Gastrocnemius medialis (tissue), 4 donors: ENCODE data around the gene ARHGEF11. TPM values are rescaled to one million over a fixed set of nuclear protein-coding genes. Genes with fewer than 3 reads are reported as not detected.

Experiments
- ATAC-seq, 2 donors: fragments of 150-250 bp; one replicate each; pipeline ENCODE4 v1.9.1; 2016
- DNase-seq, 2 donors: peaks; one replicate each; pipeline ENCODE4 v3.0.0-alpha.2; 2019
- H3K27ac ChIP-seq, 4 donors: fragments of 200-600 bp; sonication (generic); 1 replicate in 1 of 4; 2 replicates in 3 of 4; pipeline ENCODE4 v1.5.1; 2016 to 2018; ENCODE audit warnings: mild to moderate bottlenecking in 2 of 4, moderate library complexity in 1 of 4
- H3K27me3 ChIP-seq, 3 donors: fragments of 200-600 bp; sonication (generic) in 2 of 3; 1 replicate in 1 of 3; 2 replicates in 2 of 3; pipeline versions ENCODE4 v1.5.1 to v1.6.0; 2016 to 2019; ENCODE audit warnings: mild to moderate bottlenecking in 1 of 3, moderate library complexity in 1 of 3
- H3K36me3 ChIP-seq, 2 donors: fragments of 200-600 bp; sonication (generic) in 1 of 2; one replicate each; pipeline ENCODE4 v1.5.1; 2017 to 2018
- H3K4me1 ChIP-seq, 2 donors: fragments of 200-600 bp; sonication (generic) in 1 of 2; one replicate each; pipeline ENCODE4 v1.5.1; 2016 to 2017; ENCODE audit warnings: mild to moderate bottlenecking in 2 of 2
- H3K4me3 ChIP-seq, 4 donors: fragments of 200-600 bp; sonication (generic) in 3 of 4; 1 replicate in 1 of 4; 2 replicates in 3 of 4; pipeline ENCODE4 v1.5.1; 2016 to 2019; ENCODE audit warnings: mild to moderate bottlenecking in 2 of 4
- H3K9me3 ChIP-seq, 3 donors: fragments of 200-600 bp; sonication (generic) in 2 of 3; 1 replicate in 1 of 3; 2 replicates in 2 of 3; pipeline ENCODE4 v1.5.1; 2016 to 2019
- POLR2A ChIP-seq, 2 donors: fragments of 450-650 bp; IDR thresholded peaks; one replicate each; pipeline ENCODE4 v1.6.1; 2017; ENCODE audit warnings: antibody characterized with exemption in 2 of 2, mild to moderate bottlenecking in 2 of 2, moderate library complexity in 2 of 2
- in situ Hi-C, 4 donors: fragments of 200-750 bp; cut with MboI; loops; one replicate each; pipeline versions ENCODE4 v1.15.0 to v1.8.0; 2017; ENCODE audit warnings: low sequenced_read_pairs in 4 of 4
- intact Hi-C: fragments of 100-400 bp; cut with DNase I; formaldehyde crosslinking; loops from one replicate; pipeline ENCODE4 v1.15.1; 2023; ENCODE audit warnings: low total_unique reads
- total RNA-seq, 4 donors: library from RNA; depleted of rRNA; stranded (reverse); fragments of >200 nt; gene quantifications; one replicate each; pipeline versions ENCODE4 v1.1.0 to v1.2.3, GENCODE V29; 2016
- TF ChIP-seq, protein P1 (sequence below), 5 experiments: fragments of 450-650 bp in 3 of 5; fragments of 200-600 bp in 2 of 5; sonication (generic) in 2 of 5; IDR thresholded peaks in 4 of 5; conservative IDR thresholded peaks in 1 of 5; 1 replicate in 4 of 5; 2 replicates in 1 of 5; pipeline ENCODE4 v1.5.1; 2016 to 2019; ENCODE audit warnings: antibody characterized with exemption in 5 of 5, mild to moderate bottlenecking in 3 of 5, moderate library complexity in 3 of 5

Gene ARHGEF11
- total RNA-seq, 4 donors from 2014 or later: 19.5 to 33.4 (median 27.7) TPM

DNA sequence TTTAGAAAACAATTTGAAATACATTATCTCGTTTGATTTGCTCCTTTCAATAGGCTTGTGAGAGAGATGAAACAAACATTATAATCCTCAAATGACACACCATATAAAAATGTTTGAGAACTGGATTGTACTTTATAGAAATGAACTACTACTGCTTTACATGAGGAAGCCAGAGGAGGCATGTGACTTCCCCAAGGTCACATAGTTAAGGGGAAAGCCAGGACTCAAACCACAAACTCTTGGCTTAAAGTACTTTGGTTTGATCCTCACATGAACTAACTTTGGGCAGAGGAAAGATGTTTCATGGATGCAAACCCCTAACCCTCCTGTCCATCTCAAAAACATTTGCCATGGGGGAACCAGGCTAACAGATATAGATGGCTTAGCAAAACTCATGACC is 4.7 kb downstream of the ARHGEF11 start:
- DNase-seq (no peak), ATAC-seq (no peak)
- Histone ChIP-seq H3K36me3 (no peaks in the 10 kb centered on the region), H3K4me3 (no peak overlapping the region), H3K9me3 (no peaks in the 10 kb centered on the region), H3K27ac (no peak overlapping the region), H3K27me3 (no peaks in the 10 kb centered on the region), H3K4me1 (peaks cover 45 to 50% of the 10 kb centered on the region in 2 donors)
- in situ Hi-C loops: no loop called here
- no peak for TF ChIP-seq POLR2A (IDR thresholded peaks at IDR 0.05)
- TF ChIP-seq, protein P1, sequence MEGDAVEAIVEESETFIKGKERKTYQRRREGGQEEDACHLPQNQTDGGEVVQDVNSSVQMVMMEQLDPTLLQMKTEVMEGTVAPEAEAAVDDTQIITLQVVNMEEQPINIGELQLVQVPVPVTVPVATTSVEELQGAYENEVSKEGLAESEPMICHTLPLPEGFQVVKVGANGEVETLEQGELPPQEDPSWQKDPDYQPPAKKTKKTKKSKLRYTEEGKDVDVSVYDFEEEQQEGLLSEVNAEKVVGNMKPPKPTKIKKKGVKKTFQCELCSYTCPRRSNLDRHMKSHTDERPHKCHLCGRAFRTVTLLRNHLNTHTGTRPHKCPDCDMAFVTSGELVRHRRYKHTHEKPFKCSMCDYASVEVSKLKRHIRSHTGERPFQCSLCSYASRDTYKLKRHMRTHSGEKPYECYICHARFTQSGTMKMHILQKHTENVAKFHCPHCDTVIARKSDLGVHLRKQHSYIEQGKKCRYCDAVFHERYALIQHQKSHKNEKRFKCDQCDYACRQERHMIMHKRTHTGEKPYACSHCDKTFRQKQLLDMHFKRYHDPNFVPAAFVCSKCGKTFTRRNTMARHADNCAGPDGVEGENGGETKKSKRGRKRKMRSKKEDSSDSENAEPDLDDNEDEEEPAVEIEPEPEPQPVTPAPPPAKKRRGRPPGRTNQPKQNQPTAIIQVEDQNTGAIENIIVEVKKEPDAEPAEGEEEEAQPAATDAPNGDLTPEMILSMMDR (IDR thresholded peaks at IDR 0.05 in 4 of 5, conservative IDR thresholded peaks at IDR 0.05 in 1 of 5): no peak
- intact Hi-C loops: no loop called here

DNA sequence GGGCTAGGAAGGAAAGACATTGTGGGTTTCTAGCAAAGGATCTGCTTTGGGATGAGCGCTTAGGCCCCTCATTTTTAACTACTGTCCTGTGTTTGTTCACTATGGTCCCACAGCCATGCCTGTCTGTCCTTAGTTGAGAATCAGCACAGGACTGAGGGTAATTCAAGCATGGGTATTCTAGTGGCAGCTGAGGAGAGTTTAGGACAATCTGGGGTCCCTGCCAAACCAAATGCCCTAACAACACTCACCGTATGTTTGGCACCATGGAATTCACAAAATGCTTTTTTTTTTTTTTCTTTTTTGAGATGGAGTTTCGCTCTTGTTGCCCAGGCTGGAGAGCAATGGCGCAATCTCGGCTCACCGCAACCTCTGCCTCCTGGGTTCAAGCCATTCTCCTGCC is 10.4 kb downstream of the ARHGEF11 start:
- TF ChIP-seq POLR2A (IDR thresholded peaks at IDR 0.05): no peak
- TF ChIP-seq, protein P1 (IDR thresholded peaks at IDR 0.05 in 4 of 5, conservative IDR thresholded peaks at IDR 0.05 in 1 of 5): no peak
- Histone ChIP-seq H3K9me3 (no peaks in the 10 kb centered on the region), H3K27me3 (no peaks in the 10 kb centered on the region), H3K27ac (no peak overlapping the region), H3K4me3 (no peak overlapping the region), H3K4me1 (peaks cover 24 to 31% of the 10 kb centered on the region in 2 donors), H3K36me3 (no peaks in the 10 kb centered on the region)
- DNase-seq: no peak
- in situ Hi-C loops: no loop called here
- ATAC-seq: no peak
- intact Hi-C loops: no loop called here

DNA sequence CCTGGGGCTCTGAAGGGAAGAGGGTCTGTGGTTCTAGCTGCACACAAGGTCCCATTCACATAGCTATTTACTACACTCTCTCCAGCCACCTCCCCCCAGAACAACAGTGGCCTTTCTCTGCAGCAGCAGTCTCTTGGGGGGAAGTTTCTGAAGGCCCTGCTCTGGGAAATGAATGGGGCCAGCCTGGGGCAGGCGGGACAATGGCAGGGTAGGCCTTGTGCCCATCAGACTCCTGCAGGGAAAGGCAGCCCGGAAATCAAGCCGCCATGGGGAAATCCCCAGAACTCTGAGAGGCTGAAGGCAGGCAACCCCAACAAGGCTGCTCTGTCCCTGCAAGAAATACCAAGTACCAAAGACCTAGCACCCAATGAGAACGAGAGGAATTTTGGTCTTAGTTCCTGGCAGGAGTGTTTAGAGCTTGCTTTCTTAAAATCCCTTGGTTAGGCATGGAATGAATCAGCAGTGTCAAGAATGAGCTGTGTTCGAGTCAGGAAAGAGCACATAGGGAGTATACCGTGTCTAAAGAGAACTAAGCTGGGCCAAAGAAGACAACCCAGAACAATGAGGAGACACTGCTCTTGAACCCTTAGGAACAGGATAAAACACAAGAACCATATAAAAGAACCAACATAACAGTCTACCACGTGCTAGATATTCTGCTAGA is 11.3 kb downstream of the ARHGEF11 start:
- intact Hi-C loops: no loop called here
- Histone ChIP-seq H3K9me3 (no peaks in the 10 kb centered on the region), H3K27ac (no peak overlapping the region), H3K36me3 (no peaks in the 10 kb centered on the region), H3K4me1 (peaks cover 22 to 30% of the 10 kb centered on the region in 2 donors), H3K4me3 (no peak overlapping the region), H3K27me3 (no peaks in the 10 kb centered on the region)
- ATAC-seq (no peak), DNase-seq (no peak)
- in situ Hi-C loops: no loop called here
- TF ChIP-seq POLR2A (IDR thresholded peaks at IDR 0.05): no peak
- TF ChIP-seq, protein P1 (IDR thresholded peaks at IDR 0.05 in 4 of 5, conservative IDR thresholded peaks at IDR 0.05 in 1 of 5): no peak

DNA sequence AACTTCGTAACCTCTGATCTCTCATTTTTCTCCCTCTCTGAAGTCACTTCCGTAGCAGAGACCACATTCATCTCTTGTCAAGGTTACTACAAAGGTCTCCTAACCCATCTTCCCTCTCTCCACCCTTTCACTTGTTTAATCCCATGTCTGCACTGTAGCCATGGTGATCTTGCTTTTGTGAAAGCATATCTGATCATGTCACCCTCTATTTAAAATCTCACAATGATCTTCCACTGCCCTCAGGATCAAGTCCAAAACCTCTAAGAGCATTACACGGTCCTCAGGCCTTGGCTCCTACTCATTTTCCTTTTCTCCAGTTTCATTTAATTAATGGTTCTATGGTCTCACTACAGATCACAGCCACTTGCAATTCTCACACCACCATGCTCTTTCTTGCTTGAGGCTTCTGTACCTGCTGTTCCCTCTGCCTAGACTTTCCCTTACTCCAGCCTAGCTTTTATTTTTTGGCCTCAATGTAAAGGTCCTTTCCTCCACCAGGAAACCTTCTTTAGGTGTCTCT is 12.1 kb downstream of the ARHGEF11 start:
- TF ChIP-seq POLR2A (IDR thresholded peaks at IDR 0.05): no peak
- TF ChIP-seq, protein P1 (IDR thresholded peaks at IDR 0.05 in 4 of 5, conservative IDR thresholded peaks at IDR 0.05 in 1 of 5): no peak
- H3K36me3 ChIP-seq: no peaks in the 10 kb centered on the region
- no peak overlapping the region for H3K4me3 ChIP-seq
- H3K4me1 ChIP-seq: peaks cover 22 to 27% of the 10 kb centered on the region in 2 donors
- no peak for ATAC-seq
- no peaks in the 10 kb centered on the region for H3K27me3 ChIP-seq
- H3K27ac ChIP-seq: no peak overlapping the region
- H3K9me3 ChIP-seq: no peaks in the 10 kb centered on the region
- DNase-seq: no peak
- in situ Hi-C loops (no loop called here), intact Hi-C loops (no loop called here)
